Trophoblast cell (in vitro differentiated cells and primary cell): ENCODE results near the gene PLA2G4A.

Experiments
- DNase-seq, 2 donors: peaks; one replicate each; pipeline ENCODE4 v3.0.0-alpha.2; 2016
- H2AFZ ChIP-seq: 2 replicates; pipeline ENCODE4 v1.6.1; 2013; ENCODE audit warnings: low read length, moderate library complexity, mild to moderate bottlenecking; ENCODE audit not compliant: insufficient read depth, poor library complexity
- H2AK5ac ChIP-seq: 2 replicates; pipeline ENCODE4 v1.6.1; 2013; ENCODE audit warnings: mild to moderate bottlenecking, low read length
- H2BK120ac ChIP-seq: 2 replicates; pipeline ENCODE4 v1.6.1; 2013; ENCODE audit warnings: low read length, mild to moderate bottlenecking, moderate library complexity; ENCODE audit not compliant: insufficient read depth, poor library complexity
- H2BK12ac ChIP-seq: 2 replicates; pipeline ENCODE4 v1.6.1; 2013; ENCODE audit warnings: mild to moderate bottlenecking, low read length, moderate library complexity
- H2BK5ac ChIP-seq: 2 replicates; pipeline ENCODE4 v1.6.1; 2013; ENCODE audit warnings: low read length, low read depth, moderate library complexity, mild to moderate bottlenecking; ENCODE audit not compliant: poor library complexity
- H3K14ac ChIP-seq: 2 replicates; pipeline ENCODE4 v1.6.1; 2013; ENCODE audit warnings: mild to moderate bottlenecking, low read length
- H3K18ac ChIP-seq: 2 replicates; pipeline ENCODE4 v1.6.1; 2013; ENCODE audit warnings: mild to moderate bottlenecking, low read length
- H3K23ac ChIP-seq: 2 replicates; pipeline ENCODE4 v1.6.1; 2013; ENCODE audit warnings: low read length
- H3K27ac ChIP-seq: 2 replicates; pipeline ENCODE4 v1.5.1; 2013; ENCODE audit warnings: low read depth, mild to moderate bottlenecking, inconsistent platforms, low read length, moderate library complexity
- H3K27me3 ChIP-seq: 2 replicates; pipeline ENCODE4 v1.6.1; 2013; ENCODE audit warnings: inconsistent platforms, mild to moderate bottlenecking, low read length, moderate library complexity; ENCODE audit not compliant: insufficient read depth
- H3K36me3 ChIP-seq, 2 experiments: 1 replicate in 1 of 2; 2 replicates in 1 of 2; pipeline ENCODE4 v1.6.1; 2013; ENCODE audit warnings: low read length in 2 of 2, mild to moderate bottlenecking in 2 of 2, moderate library complexity in 1 of 2; ENCODE audit not compliant: insufficient read depth in 2 of 2, control insufficient read depth in 1 of 2
- H3K4ac ChIP-seq: 2 replicates; pipeline ENCODE4 v1.6.1; 2013; ENCODE audit warnings: low read depth, mild to moderate bottlenecking, low read length, moderate library complexity
- H3K4me1 ChIP-seq, 2 experiments: 1 replicate in 1 of 2; 2 replicates in 1 of 2; pipeline ENCODE4 v1.6.1; 2013; ENCODE audit warnings: low read length in 2 of 2, mild to moderate bottlenecking in 2 of 2, moderate library complexity in 1 of 2; ENCODE audit not compliant: insufficient read depth in 2 of 2, control insufficient read depth in 1 of 2
- H3K4me2 ChIP-seq: 2 replicates; pipeline ENCODE4 v1.6.1; 2013; ENCODE audit warnings: inconsistent platforms, mild to moderate bottlenecking, low read length, moderate library complexity
- H3K4me3 ChIP-seq: 2 replicates; pipeline ENCODE4 v1.5.1; 2013; ENCODE audit warnings: mild to moderate bottlenecking, low read depth, low read length, inconsistent platforms
- H3K79me1 ChIP-seq: one replicate; pipeline ENCODE4 v1.6.1; 2013; ENCODE audit warnings: low read length
- H3K79me2 ChIP-seq: 2 replicates; pipeline ENCODE4 v1.6.1; 2013; ENCODE audit warnings: low read length, mild to moderate bottlenecking; ENCODE audit not compliant: control insufficient read depth, insufficient read depth, poor library complexity
- H3K9ac ChIP-seq: 2 replicates; pipeline ENCODE4 v1.6.1; 2013; ENCODE audit warnings: mild to moderate bottlenecking, low read length
- H3K9me3 ChIP-seq: 2 replicates; pipeline ENCODE4 v1.6.1; 2013; ENCODE audit warnings: low read depth, mild to moderate bottlenecking, control low read depth, inconsistent platforms, low read length; ENCODE audit not compliant: insufficient read depth
- H4K12ac ChIP-seq: 2 replicates; pipeline ENCODE4 v1.6.1; 2013; ENCODE audit warnings: low read depth, mild to moderate bottlenecking, low read length, moderate library complexity
- H4K8ac ChIP-seq: 2 replicates; pipeline ENCODE4 v1.6.1; 2013; ENCODE audit warnings: low read depth, mild to moderate bottlenecking, low read length, moderate library complexity
- H4K91ac ChIP-seq: one replicate; pipeline ENCODE4 v1.6.1; 2013; ENCODE audit warnings: low read depth, mild to moderate bottlenecking, low read length, moderate library complexity
- WGBS: extraction: QIAGEN DNeasy Blood & Tissue Kit; methylation state at CpG from one replicate; pipeline ENCODE4 v1.1.7; 2013; ENCODE audit warnings: missing lambda C conversion rate; ENCODE audit not compliant: insufficient read length, insufficient coverage; ENCODE audit errors: extremely low coverage; 5-methylcytosine and 5-hydroxymethylcytosine counted together

Gene PLA2G4A

DNA sequence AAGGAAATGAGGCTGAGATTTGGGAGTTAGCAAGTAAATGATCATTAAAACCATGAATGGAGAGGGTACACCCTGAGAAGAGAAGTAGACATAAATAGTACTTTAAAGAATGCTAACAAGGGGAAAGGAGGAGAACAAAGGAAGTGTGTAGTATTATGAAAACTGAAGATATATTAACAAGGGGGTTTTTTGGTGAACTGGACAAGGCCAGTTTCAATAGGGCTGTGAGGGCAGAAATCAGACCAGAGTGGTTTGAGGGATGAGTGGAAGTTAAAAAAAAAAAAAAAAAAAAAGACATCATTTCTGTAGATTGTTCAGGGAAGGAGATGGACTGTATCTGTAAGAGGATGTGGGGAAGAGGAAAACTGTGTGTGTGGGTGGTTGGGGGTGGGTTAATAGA is 137.1 kb downstream of the PLA2G4A start:
- no peak overlapping the region for H3K9ac ChIP-seq
- H2AFZ ChIP-seq, result no peak overlapping the region
- no peaks in the 10 kb centered on the region for H3K9me3 ChIP-seq
- no peak overlapping the region for H3K4me3 ChIP-seq
- no peak overlapping the region for H2BK5ac ChIP-seq
- no peak overlapping the region for H3K18ac ChIP-seq
- no peaks in the 10 kb centered on the region for H3K36me3 ChIP-seq
- no peak overlapping the region for H3K4ac ChIP-seq
- H3K14ac ChIP-seq, result no peak overlapping the region
- H2BK120ac ChIP-seq, result no peak overlapping the region
- no peak overlapping the region for H4K12ac ChIP-seq
- H3K4me1 ChIP-seq, result no peaks in the 10 kb centered on the region
- H3K4me2 ChIP-seq, result no peak overlapping the region
- H2BK12ac ChIP-seq, result no peak overlapping the region
- H4K91ac ChIP-seq, result no peak overlapping the region
- H3K27ac ChIP-seq, result no peak overlapping the region
- no peak for DNase-seq
- H3K27me3 ChIP-seq, result no peaks in the 10 kb centered on the region
- H3K23ac ChIP-seq, result no peak overlapping the region
- H3K79me1 ChIP-seq, result no peaks in the 10 kb centered on the region
- H4K8ac ChIP-seq, result no peak overlapping the region
- H2AK5ac ChIP-seq, result no peak overlapping the region
- no peaks in the 10 kb centered on the region for H3K79me2 ChIP-seq

DNA sequence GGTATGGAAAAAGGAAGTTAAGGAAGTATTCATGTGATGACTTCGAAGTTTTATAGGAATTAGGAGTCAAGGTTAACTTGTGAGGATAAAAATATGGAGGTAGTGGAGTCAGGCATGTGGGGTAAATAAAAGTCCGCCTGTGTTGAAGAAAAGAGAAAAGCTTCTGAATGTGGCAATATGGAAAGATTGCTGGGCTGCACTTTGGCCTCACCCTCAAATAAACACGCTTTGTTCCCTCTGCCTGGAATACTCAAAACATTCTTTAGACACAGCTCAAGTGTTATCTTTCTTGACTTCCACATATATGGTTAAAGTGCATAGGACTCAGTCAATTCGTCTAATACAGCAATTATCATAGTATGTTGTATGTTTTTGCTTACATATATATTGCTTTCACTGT is 137.7 kb downstream of the PLA2G4A start:
- H3K18ac ChIP-seq, result no peak overlapping the region
- no peaks in the 10 kb centered on the region for H3K36me3 ChIP-seq

DNA sequence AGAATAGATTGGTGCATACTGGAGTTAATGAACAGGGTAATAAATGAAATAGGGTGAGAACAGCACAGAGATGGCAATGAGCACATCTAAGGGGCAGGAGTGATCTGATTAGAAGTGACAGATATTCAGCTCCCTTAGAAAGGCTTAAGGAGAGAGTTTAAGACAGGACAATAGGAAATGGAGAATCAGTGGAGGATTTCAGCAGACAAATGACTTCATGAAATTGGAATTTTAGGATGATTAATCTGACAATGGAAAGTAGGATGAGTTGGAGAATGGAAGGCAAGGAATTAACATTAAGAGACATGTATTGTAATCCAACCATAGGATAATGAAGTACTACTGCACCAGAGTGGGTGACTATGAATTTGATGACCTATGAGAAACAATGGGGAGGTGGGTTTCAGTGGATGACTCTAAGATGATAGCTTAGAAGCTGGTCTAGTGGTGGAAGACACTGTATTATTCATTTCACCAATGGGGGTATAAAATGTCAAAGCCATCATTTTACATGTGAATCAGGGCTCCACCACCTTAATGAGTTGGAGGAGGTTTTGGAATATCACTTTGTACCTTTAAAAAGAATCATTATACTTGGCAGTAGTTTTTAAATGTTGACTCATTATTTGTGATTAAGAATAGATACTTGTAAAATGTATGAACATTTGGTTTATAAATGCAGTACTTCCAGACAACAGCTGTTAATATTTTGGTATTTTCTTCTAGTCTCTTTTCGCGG is 139.1 kb downstream of the PLA2G4A start:
- no peak for DNase-seq
- WGBS, result no CpG with 5 or more reads among the region's 2 CpGs

More for the DNA sequence above, 137.7 kb downstream of the PLA2G4A start:
- Histone ChIP-seq H2BK5ac (no peak overlapping the region), H3K27ac (no peak overlapping the region), H3K9ac (no peak overlapping the region), H4K8ac (no peak overlapping the region), H3K23ac (no peak overlapping the region), H3K79me2 (no peaks in the 10 kb centered on the region), H4K12ac (no peak overlapping the region), H3K14ac (no peak overlapping the region), H2AK5ac (no peak overlapping the region), H3K9me3 (no peaks in the 10 kb centered on the region), H3K27me3 (no peaks in the 10 kb centered on the region), H2BK12ac (no peak overlapping the region), H3K79me1 (no peaks in the 10 kb centered on the region), H3K4me2 (no peak overlapping the region), H2BK120ac (no peak overlapping the region), H3K4ac (no peak overlapping the region), H4K91ac (no peak overlapping the region), H3K4me1 (no peaks in the 10 kb centered on the region), H3K4me3 (no peak overlapping the region), H2AFZ (no peak overlapping the region)
- no CpG with 5 or more reads among the region's 4 CpGs for WGBS
- DNase-seq, result no peak

DNA sequence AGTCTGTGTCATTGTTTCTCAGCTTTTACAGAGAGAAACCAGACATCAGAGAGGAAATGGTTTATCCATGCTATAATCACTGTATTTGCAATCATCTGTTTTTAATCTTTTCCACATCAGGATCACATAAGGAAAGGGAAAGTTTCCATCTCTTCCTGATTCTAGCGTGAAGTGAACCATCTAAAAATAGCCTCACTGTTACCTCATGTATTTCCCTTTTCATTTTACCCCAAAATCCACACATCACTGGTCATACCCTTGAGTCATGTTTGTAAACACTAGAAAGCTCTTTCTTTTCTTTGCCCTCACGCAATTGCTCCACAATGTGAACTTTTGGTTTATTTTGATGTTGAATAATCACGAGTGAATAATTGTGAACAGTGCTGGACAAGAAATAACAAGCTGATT is 146.0 kb downstream of the PLA2G4A start:
- H3K4me3 ChIP-seq, result no peak overlapping the region
- H3K4ac ChIP-seq, result no peak overlapping the region
- WGBS, result no CpG with 5 or more reads among the region's 3 CpGs
- no peak overlapping the region for H4K12ac ChIP-seq
- H3K9ac ChIP-seq, result no peak overlapping the region
- H2AK5ac ChIP-seq, result no peak overlapping the region
- no peaks in the 10 kb centered on the region for H3K79me2 ChIP-seq
- no peak overlapping the region for H2AFZ ChIP-seq
- H2BK12ac ChIP-seq, result no peak overlapping the region
- H2BK120ac ChIP-seq, result no peak overlapping the region
- H3K79me1 ChIP-seq, result no peaks in the 10 kb centered on the region
- H3K18ac ChIP-seq, result no peak overlapping the region
- peak in 1 of 2 donors; percentile 4 for DNase-seq
- H2BK5ac ChIP-seq, result no peak overlapping the region
- no peak overlapping the region for H4K91ac ChIP-seq
- H3K9me3 ChIP-seq, result no peaks in the 10 kb centered on the region
- no peak overlapping the region for H4K8ac ChIP-seq
- no peak overlapping the region for H3K4me2 ChIP-seq
- no peak overlapping the region for H3K23ac ChIP-seq
- no peak overlapping the region for H3K14ac ChIP-seq
- H3K4me1 ChIP-seq, result peaks cover 3 to 5% of the 10 kb centered on the region in 2 experiments
- no peak overlapping the region for H3K27ac ChIP-seq
- no peaks in the 10 kb centered on the region for H3K36me3 ChIP-seq
- no peaks in the 10 kb centered on the region for H3K27me3 ChIP-seq

More for the DNA sequence above, 139.1 kb downstream of the PLA2G4A start:
- Histone ChIP-seq H3K9me3 (no peaks in the 10 kb centered on the region), H3K14ac (no peak overlapping the region), H4K12ac (no peak overlapping the region), H3K4me2 (no peak overlapping the region), H3K23ac (no peak overlapping the region), H2AK5ac (no peak overlapping the region), H4K8ac (no peak overlapping the region), H2BK120ac (no peak overlapping the region), H3K27me3 (no peaks in the 10 kb centered on the region), H3K4ac (no peak overlapping the region), H3K79me2 (no peaks in the 10 kb centered on the region), H3K18ac (no peak overlapping the region), H2BK12ac (no peak overlapping the region), H3K79me1 (no peaks in the 10 kb centered on the region), H3K27ac (no peak overlapping the region), H3K9ac (no peak overlapping the region), H3K4me1 (no peaks in the 10 kb centered on the region), H3K36me3 (no peaks in the 10 kb centered on the region), H3K4me3 (no peak overlapping the region), H2AFZ (no peak overlapping the region), H4K91ac (no peak overlapping the region), H2BK5ac (no peak overlapping the region)
